IPS-NIHi11 (cell line): ENCODE measurements around the gene HDAC9.

Experiments used
- DNase-seq: peaks from one replicate; pipeline ENCODE4 v3.0.0; 2012; ENCODE audit warnings: mixed read lengths, low spot score

The HDAC9 gene

GRCh38 chr7:18659746-18660145 lies 164.2 kb downstream of the HDAC9 start:
- DNase-seq, result no peak

DNA sequence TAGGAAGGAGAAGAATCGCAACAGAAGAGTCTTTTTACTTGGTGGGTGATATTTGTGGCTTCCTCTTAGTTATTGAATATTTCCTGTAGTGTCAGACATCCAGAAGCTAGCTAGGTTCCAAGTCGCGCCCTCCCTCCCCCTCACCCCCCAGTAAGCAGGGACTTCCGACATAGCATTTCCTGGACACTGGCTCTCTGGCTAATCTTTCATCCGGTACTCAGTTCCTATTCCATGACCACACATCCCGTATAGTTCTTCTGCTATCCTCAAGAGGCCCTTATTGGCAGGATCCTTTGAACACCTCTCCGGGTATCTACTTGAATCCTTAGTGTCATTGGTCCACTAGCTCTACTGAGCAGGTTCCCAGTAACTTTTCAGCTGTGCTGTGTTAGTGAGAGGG lies 167.8 kb downstream of the HDAC9 start:
- DNase-seq, result no peak

DNA sequence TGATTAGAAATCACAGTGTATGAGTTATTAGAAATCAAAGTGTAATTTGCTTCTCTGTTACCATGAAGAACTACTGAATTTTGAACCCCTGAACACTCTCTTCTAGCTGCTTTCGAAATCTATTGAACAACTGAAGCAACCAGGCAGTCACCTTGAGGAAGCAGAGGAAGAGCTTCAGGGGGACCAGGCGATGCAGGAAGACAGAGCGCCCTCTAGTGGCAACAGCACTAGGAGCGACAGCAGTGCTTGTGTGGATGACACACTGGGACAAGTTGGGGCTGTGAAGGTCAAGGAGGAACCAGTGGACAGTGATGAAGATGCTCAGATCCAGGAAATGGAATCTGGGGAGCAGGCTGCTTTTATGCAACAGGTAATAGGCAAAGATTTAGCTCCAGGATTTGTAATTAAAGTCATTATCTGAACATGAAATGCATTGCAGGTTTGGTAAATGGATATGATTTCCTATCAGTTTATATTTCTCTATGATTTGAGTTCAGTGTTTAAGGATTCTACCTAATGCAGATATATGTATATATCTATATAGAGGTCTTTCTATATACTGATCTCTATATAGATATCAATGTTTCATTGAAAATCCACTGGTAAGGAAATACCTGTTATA lies 170.7 kb downstream of the HDAC9 start:
- DNase-seq, result peak; percentile 81

DNA sequence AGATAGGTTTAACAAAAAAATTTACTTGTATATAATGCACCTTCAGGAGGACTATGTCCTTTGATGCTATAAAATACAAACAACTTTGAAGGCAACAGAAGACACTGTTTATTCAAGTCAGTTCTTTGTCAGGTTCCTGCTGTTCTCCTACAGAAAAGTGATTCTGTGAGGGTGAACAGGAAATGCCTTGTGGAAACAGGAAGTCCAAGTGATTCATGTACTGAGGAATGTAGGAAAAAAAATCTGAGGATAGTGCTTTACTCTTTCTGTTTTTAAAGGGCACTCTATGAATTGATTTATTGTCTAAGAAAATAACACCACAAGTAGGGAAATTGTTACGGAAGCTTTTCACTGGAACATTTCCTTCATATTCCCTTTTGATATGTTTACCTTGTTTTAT lies 171.9 kb downstream of the HDAC9 start:
- peak; percentile 10 for DNase-seq

GRCh38 chr7:18671176-18671575 lies 175.6 kb downstream of the HDAC9 start:
- DNase-seq, result no peak

DNA sequence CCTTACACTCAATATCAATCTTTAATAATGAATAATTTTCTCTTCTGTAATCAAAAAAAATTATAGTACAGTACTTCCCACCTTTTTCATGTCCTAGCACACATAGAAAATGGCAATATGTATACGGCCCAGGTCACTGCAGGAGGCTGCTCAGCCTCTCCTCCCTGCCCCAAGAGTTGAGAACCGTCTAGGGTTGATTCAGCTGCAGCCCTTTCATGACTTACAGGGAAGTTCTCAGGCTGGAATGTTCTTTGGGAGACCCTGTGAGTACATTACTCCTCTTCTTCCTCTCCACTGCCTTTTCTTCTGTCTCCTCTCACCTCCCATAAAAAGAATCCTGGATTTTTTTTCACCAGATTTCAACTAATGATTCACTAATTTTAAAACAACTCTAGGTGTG lies 180.0 kb downstream of the HDAC9 start:
- no peak for DNase-seq

DNA sequence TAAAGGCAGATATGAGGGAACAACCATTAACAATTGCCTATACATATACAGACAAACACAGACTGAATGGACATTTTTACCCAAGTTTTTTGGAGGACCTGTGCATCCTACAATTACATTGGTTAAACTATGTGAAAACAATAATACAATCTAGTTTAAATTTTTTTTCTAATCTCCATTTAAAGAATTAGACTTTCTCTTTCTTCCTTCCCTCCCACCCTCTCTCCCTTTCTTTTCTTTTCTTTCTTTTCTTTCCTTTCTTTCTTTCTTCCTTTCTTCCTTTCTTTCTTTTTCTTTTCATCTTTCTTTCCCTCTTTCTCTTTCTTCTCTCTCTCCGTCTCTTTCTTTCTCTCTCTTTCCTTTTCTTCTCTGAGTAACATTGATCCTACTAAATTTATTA lies 183.7 kb downstream of the HDAC9 start:
- DNase-seq, result no peak

DNA sequence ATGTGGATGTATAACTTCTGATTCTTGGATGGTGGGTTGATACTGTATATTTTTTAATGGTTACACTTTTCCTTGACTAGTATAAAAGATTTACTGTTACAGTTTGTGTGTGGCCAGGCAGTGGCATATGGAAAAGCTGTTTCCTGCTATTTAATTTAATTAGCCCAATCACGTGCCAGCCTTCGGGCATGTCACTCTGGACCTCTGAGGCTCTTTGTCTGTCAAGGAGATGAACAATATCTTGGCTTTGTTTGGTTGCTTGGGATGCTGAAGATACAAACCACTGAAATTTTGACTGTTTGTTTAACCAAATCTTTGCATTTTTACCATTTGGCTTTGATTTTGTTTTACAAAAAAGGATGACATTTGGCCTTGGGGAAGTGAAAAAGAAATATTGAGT lies 185.0 kb downstream of the HDAC9 start:
- no peak for DNase-seq

DNA sequence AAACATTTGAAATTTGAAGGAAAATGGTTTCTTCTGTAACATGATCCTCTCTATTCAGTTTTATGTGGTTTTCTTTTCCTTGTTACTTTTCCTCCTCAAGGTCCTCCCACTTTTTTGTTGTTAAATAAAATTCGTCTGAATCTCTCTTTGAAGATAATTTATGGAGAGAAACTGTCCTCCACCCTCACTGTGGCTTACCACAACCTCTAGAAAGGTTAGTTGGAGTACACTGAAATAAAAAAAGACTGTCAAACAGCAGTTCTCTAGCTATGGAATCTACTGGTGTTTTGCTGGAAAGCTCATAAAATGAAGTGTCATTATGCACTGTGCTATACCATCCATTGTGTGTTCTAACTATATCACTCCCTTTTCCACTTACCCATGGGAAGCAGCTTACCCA lies 189.4 kb downstream of the HDAC9 start:
- no peak for DNase-seq

DNA sequence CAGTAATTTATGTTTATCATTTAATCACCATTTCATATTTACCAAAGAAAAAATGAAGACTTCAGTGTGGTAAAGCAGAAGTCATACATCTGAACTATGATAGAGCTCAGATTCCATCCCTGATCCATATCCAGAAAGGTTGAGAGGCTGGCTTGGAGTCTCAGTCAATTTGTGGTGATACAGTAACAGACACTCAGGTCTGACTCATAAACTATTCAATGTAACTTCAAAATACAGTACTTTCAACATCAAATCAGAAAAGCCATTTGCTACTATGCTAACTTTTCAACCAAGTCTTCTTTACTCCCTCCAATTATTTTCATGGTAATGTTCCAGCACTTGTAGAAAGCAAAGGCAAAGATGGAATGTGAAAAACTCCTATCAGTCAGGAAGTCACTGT lies 190.4 kb downstream of the HDAC9 start:
- no peak for DNase-seq

DNA sequence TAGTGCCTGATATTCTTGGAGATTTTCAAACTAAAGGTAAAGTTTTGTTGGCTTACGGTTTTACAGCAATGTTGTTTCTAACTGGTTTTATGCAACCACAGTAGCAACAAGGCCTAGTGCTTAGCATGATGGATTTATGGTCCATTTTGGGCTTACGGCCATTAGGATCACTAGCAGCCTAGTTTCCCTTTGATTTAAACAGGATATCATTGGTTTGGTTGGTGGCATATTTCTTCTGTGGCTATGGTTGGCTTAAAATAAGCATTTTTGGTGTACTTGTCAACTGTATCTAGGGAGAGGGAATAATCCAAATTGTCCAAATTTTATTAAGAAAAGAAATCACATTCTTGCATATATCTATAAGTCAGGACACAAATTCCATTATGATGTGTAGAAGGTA lies 194.0 kb downstream of the HDAC9 start:
- no peak for DNase-seq

GRCh38 chr7:18693406-18693805 lies 197.9 kb downstream of the HDAC9 start:
- DNase-seq, result peak; percentile 40

DNA sequence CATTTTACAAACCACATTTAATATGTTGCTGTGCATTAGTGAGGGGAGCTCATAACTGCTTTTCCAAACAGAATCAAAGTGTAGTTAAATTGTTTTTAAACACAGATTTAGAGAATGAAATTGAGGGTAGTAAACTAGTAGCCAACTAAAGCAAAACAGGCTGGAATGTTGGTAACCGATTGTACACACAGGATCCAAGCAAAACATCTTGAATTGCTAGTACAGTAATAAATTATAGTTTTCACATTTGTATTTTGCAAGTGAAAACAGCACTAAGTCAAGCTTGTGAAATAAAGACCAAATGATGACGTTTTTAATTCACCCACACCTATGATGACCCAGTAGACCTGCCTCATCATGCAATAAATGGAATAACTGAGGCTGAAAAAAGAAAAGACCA lies 198.3 kb downstream of the HDAC9 start:
- DNase-seq, result no peak

DNA sequence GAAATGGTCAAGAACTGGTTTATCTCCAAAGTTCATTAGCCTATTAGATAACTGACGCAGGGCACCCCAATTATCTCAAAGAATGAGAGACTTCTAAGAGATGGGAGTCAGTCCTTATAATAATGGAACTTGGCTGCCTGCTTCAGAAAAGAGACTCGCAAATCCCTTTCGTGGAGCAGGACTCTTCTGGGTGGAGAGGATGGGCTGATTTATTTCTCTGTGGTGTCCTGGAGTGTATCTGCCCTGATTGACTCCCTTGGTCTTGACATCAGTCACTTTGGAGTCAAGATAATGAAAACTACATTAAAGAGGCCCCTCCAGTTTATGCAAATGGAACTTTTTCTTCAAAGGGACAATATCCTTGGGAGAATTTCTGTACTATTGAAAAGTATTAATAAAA lies 198.9 kb downstream of the HDAC9 start:
- no peak for DNase-seq

DNA sequence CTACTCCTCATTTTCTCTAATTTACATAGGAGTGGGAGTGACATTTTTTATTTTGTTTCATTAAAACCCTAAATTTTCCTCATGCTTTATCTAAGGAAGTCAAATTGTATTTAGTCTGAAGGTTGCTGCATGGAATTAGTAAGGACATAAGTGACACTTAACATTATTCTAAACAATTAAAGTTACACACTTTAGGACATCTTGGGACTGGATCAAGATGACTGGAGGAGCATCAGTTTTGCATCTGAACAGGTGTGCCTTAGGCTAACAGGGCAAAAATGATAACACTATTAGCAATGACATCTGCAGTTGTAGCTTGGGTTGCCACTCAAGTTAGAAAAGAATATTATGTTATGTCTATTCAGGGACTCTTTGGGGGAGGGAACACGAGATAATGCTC lies 199.4 kb downstream of the HDAC9 start:
- no peak for DNase-seq

DNA sequence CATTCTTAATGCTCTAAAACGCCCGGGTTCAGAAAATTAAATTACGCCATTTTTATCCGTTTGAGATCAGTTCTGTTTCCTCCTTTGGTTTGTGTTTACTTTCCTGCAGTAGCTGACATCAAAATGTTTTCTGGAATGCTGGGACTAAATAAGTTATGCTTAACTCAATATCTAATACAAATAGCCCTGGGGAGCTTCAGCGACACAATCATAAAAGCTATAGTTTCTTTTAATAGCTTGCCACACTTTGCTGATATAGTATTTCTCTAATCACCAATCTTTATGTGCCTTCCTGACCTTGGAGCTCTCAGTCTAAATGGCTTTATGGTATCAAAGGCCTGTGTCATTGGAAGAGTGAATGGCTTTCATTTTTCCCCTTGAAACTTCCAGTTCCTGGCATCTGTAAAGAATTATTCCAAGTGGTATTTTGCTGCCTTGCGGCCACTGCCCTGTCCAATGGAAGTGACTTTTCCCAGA lies 202.7 kb downstream of the HDAC9 start:
- no peak for DNase-seq

DNA sequence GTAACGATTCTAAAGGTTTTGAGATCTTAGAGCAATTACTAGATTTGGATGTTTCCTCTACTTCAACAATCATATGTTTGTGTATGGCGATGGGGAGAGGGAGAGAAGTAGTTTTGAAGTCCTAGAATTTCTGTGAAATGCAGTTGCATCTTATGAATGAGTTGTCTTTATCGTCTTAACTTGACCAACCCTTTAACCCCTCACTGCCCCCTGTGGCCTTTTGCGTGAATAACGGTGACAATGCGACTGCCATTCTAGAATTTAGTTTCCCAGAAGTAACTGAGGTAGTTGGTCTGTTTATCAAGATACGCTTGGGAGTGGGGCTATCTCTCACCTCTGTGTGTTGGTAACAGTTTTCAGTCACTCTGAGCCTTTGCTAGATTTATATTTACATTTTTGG lies 204.6 kb downstream of the HDAC9 start:
- peak; percentile 33 for DNase-seq

- no peak for DNase-seq
Measured at GRCh38 chr7:18702071-18702829, 206.7 kb downstream of the HDAC9 start.

DNA sequence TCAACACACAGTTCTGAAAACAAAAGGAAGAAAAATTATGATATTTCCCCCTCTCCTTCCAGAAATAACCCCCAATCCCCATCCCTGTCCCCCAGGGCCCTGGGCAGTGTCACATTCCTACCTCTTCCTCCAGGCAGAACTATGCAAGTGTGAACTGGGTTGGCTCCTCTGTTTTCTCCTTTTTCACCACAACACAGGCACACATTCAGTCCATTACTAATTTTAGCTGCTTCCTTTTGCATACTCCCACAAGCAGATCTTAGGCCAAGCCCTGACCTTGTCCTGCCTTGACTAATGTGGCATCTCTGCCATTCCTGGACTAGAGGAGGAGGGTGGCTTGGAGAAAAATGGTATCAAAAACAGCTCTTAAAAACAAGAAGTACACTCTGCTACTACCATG lies 208.1 kb downstream of the HDAC9 start:
- no peak for DNase-seq

DNA sequence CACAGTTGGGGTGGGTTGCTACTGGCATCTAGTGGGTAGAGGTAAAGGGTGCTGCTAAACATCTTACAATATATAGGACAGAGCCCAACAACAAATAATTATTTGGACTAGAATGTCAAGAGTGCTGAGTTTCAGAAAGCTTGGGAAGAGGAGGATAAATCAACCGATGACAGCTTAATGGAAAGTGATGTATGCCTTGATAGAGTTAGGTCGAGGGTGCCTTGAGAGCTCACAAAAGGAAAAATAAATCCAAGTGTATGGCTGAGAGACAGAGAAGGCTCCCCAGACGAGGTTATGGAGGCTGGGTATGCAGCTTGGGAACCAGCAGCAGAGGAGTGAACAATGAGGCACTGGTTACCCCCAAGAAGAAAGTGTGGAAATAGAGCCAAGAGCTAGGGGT lies 211.1 kb downstream of the HDAC9 start:
- DNase-seq, result no peak

GRCh38 chr7:18708204-18708603 lies 212.7 kb downstream of the HDAC9 start:
- DNase-seq, result no peak

GRCh38 chr7:18715988-18716387 lies 220.4 kb downstream of the HDAC9 start:
- DNase-seq, result no peak

DNA sequence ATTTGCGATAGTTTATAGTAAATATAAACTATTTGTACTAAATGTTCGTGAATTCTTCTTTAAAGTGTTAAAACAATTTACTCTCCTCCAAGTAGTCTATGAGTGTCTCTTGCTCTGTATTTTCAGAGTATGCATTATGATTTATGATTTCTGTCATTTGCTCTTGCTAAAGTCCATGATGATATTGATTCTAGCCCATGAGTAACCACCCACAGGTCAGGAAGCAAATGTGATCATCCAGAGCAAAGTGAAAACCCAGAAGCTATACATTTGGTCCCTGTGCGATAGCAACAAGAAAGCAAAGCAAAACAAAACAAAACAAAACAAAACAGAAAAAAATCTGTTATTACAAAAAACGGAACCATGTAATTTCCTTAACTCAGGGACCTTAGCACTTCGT lies 225.9 kb downstream of the HDAC9 start:
- DNase-seq, result no peak

- DNase-seq, result no peak
Measured at GRCh38 chr7:18724318-18724717, 228.8 kb downstream of the HDAC9 start.
